ENCODE measurements around the gene KLK3. TPM values are rescaled to one million over a fixed set of nuclear protein-coding genes. Genes with fewer than 3 reads are reported as not detected.

Gene KLK3
- total RNA-seq, 1 experiment from 2014 or later = not detected

- CTCF ChIA-PET = no interaction called here
- H3K27me3 ChIP-seq (ENCODE audit: insufficient read depth, low read length) = peaks cover 82% of the 10 kb centered on the region
These were observed 18.3 kb downstream of the KLK3 start, which contains the start of gene KLK2 for GRCh38 chr19:50873056-50873455. Gene KLK2, plus strand, starts transcription at chr19:50873439. Its CDS starts 35 bp downstream, at chr19:50873474.

More at GRCh38 chr19:50873056-50873455, 18.3 kb downstream of the KLK3 start, which contains the start of gene KLK2:
- no peaks in the 10 kb centered on the region for H3K36me3 ChIP-seq (ENCODE audit: control insufficient read depth in 1 of 2, insufficient read depth in 2 of 2, low read length in 2 of 2)
- no peak for ATAC-seq
- no peak within 1 kb of the TSS for H3K27ac ChIP-seq (ENCODE audit: low read depth, low read length)
- no peaks in the 10 kb centered on the region for H3K9me2 ChIP-seq (ENCODE audit: insufficient read depth)
- H3K4me1 ChIP-seq (ENCODE audit: control insufficient read depth in 1 of 2, insufficient read depth in 2 of 2, low read length in 2 of 2) = no peaks in the 10 kb centered on the region
- H3K4me2 ChIP-seq (ENCODE audit: low read length) = no peak within 1 kb of the TSS
- no peak within 1 kb of the TSS for H2AFZ ChIP-seq (ENCODE audit: low read depth, low read length, poor library complexity, severe bottlenecking)
- intact Hi-C loops (cut with micrococcal nuclease) = no loop called here
- TF ChIP-seq POLR2A (IDR thresholded peaks at IDR 0.05; ENCODE audit: borderline replicate concordance, extremely low read depth, insufficient read depth, insufficient read length) (no peak), ZNF274 (IDR thresholded peaks at IDR 0.05; ENCODE audit: low read depth, low read length) (no peak), SP1 (IDR thresholded peaks at IDR 0.05; ENCODE audit: low read depth) (no peak), CBX3 (IDR thresholded peaks at IDR 0.05; ENCODE audit: low read depth) (no peak), EZH2 (IDR thresholded peaks at IDR 0.05) (no peak), SRF (IDR thresholded peaks at IDR 0.05; ENCODE audit: low read depth) (no peak), JUND (IDR thresholded peaks at IDR 0.05) (no peak), ELF1 (IDR thresholded peaks at IDR 0.05; ENCODE audit: borderline replicate concordance, low read depth) (no peak), ZFX (IDR thresholded peaks at IDR 0.05) (no peak), ATF3 (IDR thresholded peaks at IDR 0.05) (no peak), SIN3A (IDR thresholded peaks at IDR 0.05; ENCODE audit: low read depth) (no peak), EZH2phosphoT487 (IDR thresholded peaks at IDR 0.05; ENCODE audit: borderline replicate concordance) (no peak), CTCF (IDR thresholded peaks at IDR 0.05 in 2 of 3, conservative IDR thresholded peaks at IDR 0.05 in 1 of 3; ENCODE audit: borderline replicate concordance in 1 of 3, insufficient read depth in 1 of 3, low read depth in 2 of 3, low read length in 2 of 3) (no peak), EGR1 (IDR thresholded peaks at IDR 0.05; ENCODE audit: low read depth) (no peak), FOSL1 (IDR thresholded peaks at IDR 0.05; ENCODE audit: low read depth) (no peak), MAX (IDR thresholded peaks at IDR 0.05) (no peak)
- no peaks in the 10 kb centered on the region for H4K20me1 ChIP-seq (ENCODE audit: insufficient read depth)
- RAD21 ChIA-PET (ENCODE audit: low non-redundant PET in 1 of 2, low total read pairs in 2 of 2, uncharacterized antibody in 2 of 2, unreplicated experiment in 2 of 2) = no interaction called here
- H3K9me3 ChIP-seq (ENCODE audit: control insufficient read depth in 1 of 2, insufficient read depth in 1 of 2, low read depth in 1 of 2, low read length in 2 of 2) = no peaks in the 10 kb centered on the region
- no peak for DNase-seq (ENCODE audit: low read depth, low spot score)
- no peak within 1 kb of the TSS for H3K9ac ChIP-seq (ENCODE audit: low read length)
- no peaks in the 10 kb centered on the region for H3K79me2 ChIP-seq (ENCODE audit: insufficient read depth, low read length)
- POLR2A ChIA-PET = no interaction called here
- H3K4me3 ChIP-seq (replicated peaks in 1 of 2; ENCODE audit: low read depth in 1 of 2, low read length in 2 of 2) = no peak within 1 kb of the TSS
- no TSS peak for BruUV-seq (replicated peaks)
